ENCODE results near the gene WBP4. TPM values are rescaled to one million over a fixed set of nuclear protein-coding genes. Genes with fewer than 3 reads are reported as not detected.

WBP4 gene
- total RNA-seq, 1 donor from 2014 or later = 9.4 TPM

GRCh38 chr13:41060724-41061074, 610 bp upstream of the WBP4 start:
- Mint-ChIP-seq H3K36me3 (no peaks in the 10 kb centered on the region), H3K4me1 (peaks cover 70% of the 10 kb centered on the region), H3K27me3 (ENCODE audit: low read depth) (no peaks in the 10 kb centered on the region), H3K27ac (peak overlapping the region; percentile 100), H3K9me3 (no peaks in the 10 kb centered on the region), H3K4me3 (peak overlapping the region; percentile 99)
- no peak for TF ChIP-seq CTCF (IDR thresholded peaks at IDR 0.05; ENCODE audit: unreplicated experiment)
- DNase-seq (ENCODE audit: low spot score in 2 of 2, unreplicated experiment in 2 of 2) = peak; percentile 81 to 92

- no peaks in the 10 kb centered on the region for H3K9me3 Mint-ChIP-seq
- no peaks in the 10 kb centered on the region for H3K27me3 Mint-ChIP-seq (ENCODE audit: low read depth)
- no peak for DNase-seq (ENCODE audit: low spot score in 2 of 2, unreplicated experiment in 2 of 2)
- H3K4me3 Mint-ChIP-seq = peak overlapping the region; percentile 99
- H3K27ac Mint-ChIP-seq = peak overlapping the region; percentile 100
- H3K36me3 Mint-ChIP-seq = peaks cover 4% of the 10 kb centered on the region
- TF ChIP-seq CTCF (IDR thresholded peaks at IDR 0.05; ENCODE audit: unreplicated experiment) = no peak
- H3K4me1 Mint-ChIP-seq = peaks cover 64% of the 10 kb centered on the region
These were observed 867 bp downstream of the WBP4 start for GRCh38 chr13:41061914-41062837.

- Mint-ChIP-seq H3K27me3 (ENCODE audit: low read depth) (no peaks in the 10 kb centered on the region), H3K27ac (peak overlapping the region; percentile 100)
These were observed 3.2 kb downstream of the WBP4 start for GRCh38 chr13:41064493-41064892.

GRCh38 chr13:41065078-41065477, 3.8 kb downstream of the WBP4 start:
- Mint-ChIP-seq H3K4me1 (peaks cover 39% of the 10 kb centered on the region), H3K27ac (peak overlapping the region; percentile 100), H3K27me3 (ENCODE audit: low read depth) (no peaks in the 10 kb centered on the region), H3K4me3 (no peak overlapping the region), H3K36me3 (peaks cover 18% of the 10 kb centered on the region), H3K9me3 (no peaks in the 10 kb centered on the region)
- no peak for DNase-seq (ENCODE audit: low spot score in 2 of 2, unreplicated experiment in 2 of 2)
- TF ChIP-seq CTCF (IDR thresholded peaks at IDR 0.05; ENCODE audit: unreplicated experiment) = no peak

More at GRCh38 chr13:41064493-41064892, 3.2 kb downstream of the WBP4 start:
- no peak for DNase-seq (ENCODE audit: low spot score in 2 of 2, unreplicated experiment in 2 of 2)
- H3K9me3 Mint-ChIP-seq = no peaks in the 10 kb centered on the region
- no peak overlapping the region for H3K4me3 Mint-ChIP-seq
- peaks cover 15% of the 10 kb centered on the region for H3K36me3 Mint-ChIP-seq
- H3K4me1 Mint-ChIP-seq = peaks cover 42% of the 10 kb centered on the region
- TF ChIP-seq CTCF (IDR thresholded peaks at IDR 0.05; ENCODE audit: unreplicated experiment) = no peak

- no peak for DNase-seq (ENCODE audit: low spot score in 2 of 2, unreplicated experiment in 2 of 2)
- Mint-ChIP-seq H3K9me3 (peaks cover 16% of the 10 kb centered on the region), H3K27ac (no peak overlapping the region), H3K4me1 (no peaks in the 10 kb centered on the region), H3K36me3 (peaks cover 54% of the 10 kb centered on the region), H3K4me3 (no peak overlapping the region), H3K27me3 (ENCODE audit: low read depth) (no peaks in the 10 kb centered on the region)
- TF ChIP-seq CTCF (IDR thresholded peaks at IDR 0.05; ENCODE audit: unreplicated experiment) = no peak
These were observed 13.2 kb downstream of the WBP4 start for GRCh38 chr13:41074523-41074922.
